Gastroesophageal sphincter (tissue), 4 donors: ENCODE results near the gene CR2. TPM values are rescaled to one million over a fixed set of nuclear protein-coding genes. Genes with fewer than 3 reads are reported as not detected.
"Not testable (repeated sequence)": the region's sequence is repeated elsewhere in the genome, so short reads cannot be mapped to it uniquely, and the experiment has no call there.

ENCODE experiments used
- ATAC-seq: fragments of 150-250 bp; one replicate; pipeline ENCODE4 v1.9.1; 2016; ENCODE audit warnings: mild to moderate bottlenecking, moderate library complexity
- H3K27ac ChIP-seq, 4 donors: fragments of 200-600 bp; sonication (generic) in 3 of 4; 1 replicate in 3 of 4; 2 replicates in 1 of 4; pipeline ENCODE4 v1.5.1; 2016 to 2019
- H3K27me3 ChIP-seq: fragments of 200-600 bp; sonication (generic); one replicate; pipeline ENCODE4 v1.5.1; 2019
- H3K36me3 ChIP-seq, 2 donors: fragments of 200-600 bp; sonication (generic); one replicate each; pipeline ENCODE4 v1.5.1; 2019; ENCODE audit warnings: control low read depth in 1 of 2
- H3K4me1 ChIP-seq, 3 donors: fragments of 200-600 bp; sonication (generic); 1 replicate in 2 of 3; 2 replicates in 1 of 3; pipeline ENCODE4 v1.5.1; 2016 to 2019; ENCODE audit warnings: control low read depth in 2 of 3
- H3K4me3 ChIP-seq, 2 donors: fragments of 200-600 bp; sonication (generic); one replicate each; pipeline ENCODE4 v1.5.1; 2019; ENCODE audit warnings: mild to moderate bottlenecking in 1 of 2, moderate library complexity in 1 of 2
- H3K9me3 ChIP-seq, 3 donors: fragments of 200-600 bp; sonication (generic); one replicate each; pipeline ENCODE4 v1.5.1; 2017 to 2019; ENCODE audit warnings: control low read depth in 2 of 3
- CTCF ChIP-seq, 4 experiments: fragments of 200-600 bp in 2 of 4; fragments of 450-650 bp in 2 of 4; sonication (generic) in 1 of 4; IDR thresholded peaks; one replicate each; pipeline ENCODE4 v1.5.1; 2017 to 2019; ENCODE audit warnings: antibody characterized with exemption in 4 of 4, mild to moderate bottlenecking in 2 of 4, moderate library complexity in 2 of 4
- EP300 ChIP-seq: sonication (generic); formaldehyde crosslinking; IDR thresholded peaks from one replicate; pipeline ENCODE4 v1.6.1; 2017; ENCODE audit warnings: antibody characterized with exemption, mild to moderate bottlenecking
- POLR2A ChIP-seq, 2 donors: fragments of 450-650 bp; IDR thresholded peaks; one replicate each; pipeline ENCODE4 v1.6.1; 2017; ENCODE audit warnings: antibody characterized with exemption in 2 of 2, mild to moderate bottlenecking in 2 of 2, moderate library complexity in 1 of 2
- POLR2AphosphoS5 ChIP-seq: sonication (generic); formaldehyde crosslinking; IDR thresholded peaks from one replicate; pipeline ENCODE4 v1.6.1; 2017; ENCODE audit warnings: antibody characterized with exemption
- WGBS, 2 donors: methylation state at CpG; one replicate each; pipeline ENCODE4 v1.1.5; 2018; ENCODE audit warnings: low coverage in 1 of 2; 5-methylcytosine and 5-hydroxymethylcytosine counted together
- total RNA-seq, 4 donors: library from RNA; depleted of rRNA; stranded (reverse); fragments of >200 nt; gene quantifications; one replicate each; pipeline ENCODE4 v1.1.0, GENCODE V29; 2016

Gene CR2
- total RNA-seq, 4 donors from 2014 or later = 0.13 to 1.0 TPM; not detected in 2

- WGBS, 2 donors = 82 to 100% methylated on average over 1 to 2 of the region's 2 CpGs
- no peak for ATAC-seq
These were observed 25.3 kb upstream of the CR2 start for GRCh38 chr1:207428783-207429182.

DNA sequence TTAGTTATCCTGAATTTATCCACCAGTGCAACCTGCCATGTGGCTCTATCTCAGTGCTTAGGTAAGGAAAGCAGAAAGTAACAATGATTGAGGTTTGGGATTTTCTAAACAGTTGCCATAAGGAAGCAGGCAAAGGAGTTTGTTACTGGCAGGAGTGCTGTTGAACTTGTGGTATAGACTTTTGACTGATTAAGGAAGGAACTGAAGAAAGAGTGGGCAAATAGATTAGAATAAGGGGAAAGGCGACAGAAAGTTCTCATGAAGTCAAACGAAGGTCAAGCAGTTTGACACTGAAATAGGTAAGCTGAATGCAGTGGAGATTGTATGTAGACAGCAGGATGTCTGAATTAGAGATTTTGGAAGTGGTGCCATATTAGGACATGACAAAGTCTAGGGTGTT, 24.2 kb upstream of the CR2 start:
- Histone ChIP-seq H3K27ac (no peak overlapping the region), H3K9me3 (no peaks in the 10 kb centered on the region), H3K27me3 (peaks cover under 1% of the 10 kb centered on the region), H3K36me3 (no peaks in the 10 kb centered on the region), H3K4me1 (no peaks in the 10 kb centered on the region), H3K4me3 (no peak overlapping the region)
- no peak for ATAC-seq
- 20 to 94% methylated on average over 2 of the region's 2 CpGs for WGBS, 2 donors
- no peak for TF ChIP-seq POLR2AphosphoS5
- TF ChIP-seq POLR2A (IDR thresholded peaks at IDR 0.05) = no peak
- TF ChIP-seq CTCF (IDR thresholded peaks at IDR 0.05) = no peak
- no peak for TF ChIP-seq EP300

More at GRCh38 chr1:207428783-207429182, 25.3 kb upstream of the CR2 start:
- H3K36me3 ChIP-seq = no peaks in the 10 kb centered on the region
- H3K4me1 ChIP-seq = no peaks in the 10 kb centered on the region
- peaks cover 12% of the 10 kb centered on the region for H3K27me3 ChIP-seq
- TF ChIP-seq POLR2AphosphoS5 (no peak), CTCF (IDR thresholded peaks at IDR 0.05) (no peak), EP300 (no peak), POLR2A (IDR thresholded peaks at IDR 0.05) (no peak)
- no peak overlapping the region for H3K27ac ChIP-seq
- H3K9me3 ChIP-seq = no peaks in the 10 kb centered on the region
- no peak overlapping the region for H3K4me3 ChIP-seq

DNA sequence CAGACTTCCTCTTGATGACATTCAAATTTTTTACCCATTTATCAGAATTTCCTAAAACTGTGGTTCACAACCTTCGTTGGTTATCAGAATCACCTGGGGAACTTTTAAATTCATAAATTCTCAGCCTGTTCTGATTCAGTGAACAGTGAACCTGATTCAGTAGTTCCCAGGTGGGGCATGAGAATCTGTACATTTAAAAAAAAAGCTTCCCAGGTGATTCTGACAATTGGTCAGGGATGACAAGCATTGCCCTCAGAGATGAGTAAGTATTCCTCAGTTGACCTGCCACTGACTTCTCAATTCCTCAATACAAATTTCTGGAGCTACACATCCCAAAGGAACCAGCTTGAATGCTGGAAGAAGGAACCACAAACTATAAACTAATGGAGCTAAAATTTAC, 23.5 kb upstream of the CR2 start:
- no peak for ATAC-seq
- 43 to 67% methylated on average over 1 of the region's 1 CpG for WGBS, 2 donors
- H3K27ac ChIP-seq = no peak overlapping the region

GRCh38 chr1:207431508-207431907, 22.6 kb upstream of the CR2 start:
- WGBS, 2 donors = 92 to 97% methylated on average over 2 of the region's 2 CpGs
- no peaks in the 10 kb centered on the region for H3K4me1 ChIP-seq
- no peaks in the 10 kb centered on the region for H3K9me3 ChIP-seq
- no peak for ATAC-seq
- TF ChIP-seq POLR2A (IDR thresholded peaks at IDR 0.05) (no peak), POLR2AphosphoS5 (no peak), CTCF (IDR thresholded peaks at IDR 0.05) (no peak), EP300 (no peak)
- no peak overlapping the region for H3K4me3 ChIP-seq
- no peaks in the 10 kb centered on the region for H3K36me3 ChIP-seq
- H3K27me3 ChIP-seq = no peaks in the 10 kb centered on the region
- H3K27ac ChIP-seq = no peak overlapping the region

More for the DNA sequence above, 23.5 kb upstream of the CR2 start:
- Histone ChIP-seq H3K9me3 (no peaks in the 10 kb centered on the region), H3K27me3 (no peaks in the 10 kb centered on the region), H3K4me3 (no peak overlapping the region), H3K36me3 (no peaks in the 10 kb centered on the region), H3K4me1 (no peaks in the 10 kb centered on the region)
- TF ChIP-seq EP300 (no peak), POLR2AphosphoS5 (no peak), POLR2A (IDR thresholded peaks at IDR 0.05) (no peak), CTCF (IDR thresholded peaks at IDR 0.05) (no peak)

GRCh38 chr1:207433435-207433834, 20.7 kb upstream of the CR2 start:
- TF ChIP-seq POLR2AphosphoS5 = no peak
- no peak for TF ChIP-seq POLR2A (IDR thresholded peaks at IDR 0.05)
- TF ChIP-seq CTCF (IDR thresholded peaks at IDR 0.05) = no peak
- TF ChIP-seq EP300 = no peak
- Histone ChIP-seq H3K36me3 (no peaks in the 10 kb centered on the region), H3K27ac (no peak overlapping the region), H3K4me1 (no peaks in the 10 kb centered on the region), H3K4me3 (no peak overlapping the region), H3K9me3 (no peaks in the 10 kb centered on the region), H3K27me3 (no peaks in the 10 kb centered on the region)
- no peak for ATAC-seq
- 73 to 87% methylated on average over 3 of the region's 3 CpGs for WGBS, 2 donors

GRCh38 chr1:207436746-207437145, 17.4 kb upstream of the CR2 start:
- H3K4me1 ChIP-seq, H3K4me3 ChIP-seq, H3K27ac ChIP-seq, H3K36me3 ChIP-seq, H3K9me3 ChIP-seq, H3K27me3 ChIP-seq, ATAC-seq: not testable (repeated sequence)
- WGBS, 2 donors = 85 to 94% methylated on average over 3 of the region's 3 CpGs
